Measurements from ENCODE around the gene PRXL2B.

PRXL2B gene

GRCh38 chr1:2541619-2542245 is 44.8 kb upstream of the PRXL2B start:
- no peak for TF ChIP-seq CTCF (IDR thresholded peaks at IDR 0.05; ENCODE audit: borderline replicate concordance, control extremely low read depth, extremely low read depth, insufficient read depth, missing control alignments)
- in situ Hi-C loops (cut with MboI; ENCODE audit: low sequenced_read_pairs, unreplicated experiment), result loop anchor here (25.0 kb wide), 1 partner anchor 129 kb away; the partner anchor contains the start of gene PEX10
- DNase-seq (ENCODE audit: low spot score), result no peak

GRCh38 chr1:2542246-2542915 is 44.2 kb upstream of the PRXL2B start:
- in situ Hi-C loops (cut with MboI; ENCODE audit: low sequenced_read_pairs, unreplicated experiment), result loop anchor here (25.0 kb wide), 1 partner anchor 130 kb away; the partner anchor contains the start of gene PEX10
- no peak for TF ChIP-seq CTCF (IDR thresholded peaks at IDR 0.05; ENCODE audit: borderline replicate concordance, control extremely low read depth, extremely low read depth, insufficient read depth, missing control alignments)

GRCh38 chr1:2543543-2544092 is 43.0 kb upstream of the PRXL2B start:
- in situ Hi-C loops (cut with MboI; ENCODE audit: low sequenced_read_pairs, unreplicated experiment), result loop anchor here (25.0 kb wide), 1 partner anchor 131 kb away; the partner anchor contains the start of gene PEX10
- DNase-seq (ENCODE audit: low spot score), result no peak
- TF ChIP-seq CTCF (IDR thresholded peaks at IDR 0.05; ENCODE audit: borderline replicate concordance, control extremely low read depth, extremely low read depth, insufficient read depth, missing control alignments), result no peak

More at GRCh38 chr1:2542246-2542915, 44.2 kb upstream of the PRXL2B start:
- no peak for DNase-seq (ENCODE audit: low spot score)

GRCh38 chr1:2544093-2544874 is 42.3 kb upstream of the PRXL2B start:
- in situ Hi-C loops (cut with MboI; ENCODE audit: low sequenced_read_pairs, unreplicated experiment), result loop anchor here (25.0 kb wide), 1 partner anchor 132 kb away; the partner anchor contains the start of gene PEX10
- no peak for DNase-seq (ENCODE audit: low spot score)
- no peak for TF ChIP-seq CTCF (IDR thresholded peaks at IDR 0.05; ENCODE audit: borderline replicate concordance, control extremely low read depth, extremely low read depth, insufficient read depth, missing control alignments)

GRCh38 chr1:2544875-2545640 is 41.5 kb upstream of the PRXL2B start:
- no peak for TF ChIP-seq CTCF (IDR thresholded peaks at IDR 0.05; ENCODE audit: borderline replicate concordance, control extremely low read depth, extremely low read depth, insufficient read depth, missing control alignments)
- DNase-seq (ENCODE audit: low spot score), result no peak
- in situ Hi-C loops (cut with MboI; ENCODE audit: low sequenced_read_pairs, unreplicated experiment), result loop anchor here (25.0 kb wide), 1 partner anchor 133 kb away; the partner anchor contains the start of gene PEX10
